AG04450 (cell line): ENCODE results near the gene SFXN5. TPM values are rescaled to one million over a fixed set of nuclear protein-coding genes. Genes with fewer than 3 reads are reported as not detected.

Experiments used
- CTCF ChIA-PET: fragments of 300-600, 350-600 bp; formaldehyde crosslinking; extraction: SDS; loops from one replicate; lab custom pipeline; 2022; ENCODE audit warnings: antibody characterized with exemption, inconsistent platforms; lab: Charles Lee
- POLR2A ChIA-PET: fragments of 350-600 bp; formaldehyde crosslinking; extraction: SDS; loops from one replicate; lab custom pipeline; 2021; ENCODE audit warnings: antibody characterized with exemption, inconsistent platforms; lab: Yijun Ruan, JAX
- DNase-seq: peaks from one replicate; pipeline ENCODE4 v3.0.0-alpha.2; 2011; ENCODE audit warnings: low read depth, low spot score
- H3K27ac ChIP-seq: one replicate; pipeline ENCODE4 v1.5.1; 2012; ENCODE audit warnings: low read depth, low read length, control low read depth
- H3K27me3 ChIP-seq: one replicate; pipeline ENCODE4 v1.6.0; 2012; ENCODE audit warnings: low read length; ENCODE audit not compliant: control insufficient read depth, insufficient read depth
- H3K4me3 ChIP-seq: 2 replicates; pipeline ENCODE4 v1.5.1; 2011; ENCODE audit warnings: mild to moderate bottlenecking, low read depth, low read length, control low read depth
- H3K9me3 ChIP-seq: 2 replicates; pipeline ENCODE4 v1.5.1; 2012; ENCODE audit warnings: low read length; ENCODE audit not compliant: control insufficient read depth, insufficient read depth
- polyA plus RNA-seq: library from polyadenylated mRNA; depleted of rRNA; stranded (reverse); fragments of >200 nt; gene quantifications from 2 replicates; pipeline ENCODE4 v1.2.3, GENCODE V29; 2011
- TF ChIP-seq, protein P1 (sequence below): IDR thresholded peaks from 2 replicates; pipeline ENCODE4 v1.5.1; 2011; ENCODE audit warnings: low read depth, low read length, control low read depth, inconsistent platforms

SFXN5 gene
- polyA plus RNA-seq, 1 experiment = 11.8 TPM

DNA sequence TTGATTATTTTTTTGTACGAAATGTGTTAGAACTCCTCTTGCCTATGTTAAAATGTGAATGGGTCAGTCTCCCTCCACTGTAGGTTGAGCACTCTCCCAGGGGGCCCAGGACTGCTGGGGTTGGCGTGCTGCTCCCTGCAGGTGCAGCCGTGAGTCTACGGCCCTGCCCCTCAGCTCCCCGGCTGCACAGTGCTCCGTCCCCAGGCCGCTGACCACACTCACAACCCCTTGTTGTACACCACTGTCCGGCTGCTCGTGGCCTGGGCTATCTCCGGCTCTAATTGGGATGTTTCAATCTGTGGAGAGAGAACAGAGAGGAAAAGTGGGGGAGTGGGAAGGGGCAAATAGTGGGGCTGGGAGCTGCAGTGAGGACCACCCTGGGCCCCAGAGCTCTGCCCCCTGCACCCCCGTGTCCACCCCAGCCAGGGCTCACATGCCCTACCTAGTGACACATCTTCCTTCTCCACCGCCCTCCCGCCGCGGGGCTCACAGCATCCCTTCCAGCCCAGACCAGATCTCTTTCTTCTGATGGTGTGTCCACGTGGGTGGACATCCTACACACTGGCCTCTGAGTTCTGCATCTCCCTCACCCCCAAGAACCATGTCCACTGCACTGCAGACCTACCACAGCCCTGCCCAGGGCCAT lies 126.6 kb downstream of the SFXN5 start:
- ChIA-PET CTCF (interaction anchor here (1.1 kb wide), 1 partner anchor 49 kb away, joined by 3 read pairs; no protein-coding TSS in a partner anchor), POLR2A (no interaction called here)
- H3K4me3 ChIP-seq = no peak overlapping the region
- H3K27ac ChIP-seq = no peak overlapping the region
- no peaks in the 10 kb centered on the region; the same call in 1 of the 2 replicates for H3K9me3 ChIP-seq
- no peak for DNase-seq
- TF ChIP-seq, protein P1, sequence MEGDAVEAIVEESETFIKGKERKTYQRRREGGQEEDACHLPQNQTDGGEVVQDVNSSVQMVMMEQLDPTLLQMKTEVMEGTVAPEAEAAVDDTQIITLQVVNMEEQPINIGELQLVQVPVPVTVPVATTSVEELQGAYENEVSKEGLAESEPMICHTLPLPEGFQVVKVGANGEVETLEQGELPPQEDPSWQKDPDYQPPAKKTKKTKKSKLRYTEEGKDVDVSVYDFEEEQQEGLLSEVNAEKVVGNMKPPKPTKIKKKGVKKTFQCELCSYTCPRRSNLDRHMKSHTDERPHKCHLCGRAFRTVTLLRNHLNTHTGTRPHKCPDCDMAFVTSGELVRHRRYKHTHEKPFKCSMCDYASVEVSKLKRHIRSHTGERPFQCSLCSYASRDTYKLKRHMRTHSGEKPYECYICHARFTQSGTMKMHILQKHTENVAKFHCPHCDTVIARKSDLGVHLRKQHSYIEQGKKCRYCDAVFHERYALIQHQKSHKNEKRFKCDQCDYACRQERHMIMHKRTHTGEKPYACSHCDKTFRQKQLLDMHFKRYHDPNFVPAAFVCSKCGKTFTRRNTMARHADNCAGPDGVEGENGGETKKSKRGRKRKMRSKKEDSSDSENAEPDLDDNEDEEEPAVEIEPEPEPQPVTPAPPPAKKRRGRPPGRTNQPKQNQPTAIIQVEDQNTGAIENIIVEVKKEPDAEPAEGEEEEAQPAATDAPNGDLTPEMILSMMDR = no peak
- no peaks in the 10 kb centered on the region for H3K27me3 ChIP-seq

- TF ChIP-seq, protein P1 = no peak
- Histone ChIP-seq H3K27ac (no peak overlapping the region), H3K27me3 (no peaks in the 10 kb centered on the region), H3K4me3 (no peak overlapping the region), H3K9me3 (no peaks in the 10 kb centered on the region; the same call in 1 of the 2 replicates)
- DNase-seq = no peak
- ChIA-PET POLR2A (no interaction called here), CTCF (interaction anchor here (1.1 kb wide), 1 partner anchor 50 kb away, joined by 3 read pairs; no protein-coding TSS in a partner anchor)
Observed at GRCh38 chr2:72943540-72944395, 127.7 kb downstream of the SFXN5 start.

GRCh38 chr2:72942881-72943418 lies 128.6 kb downstream of the SFXN5 start:
- H3K9me3 ChIP-seq = no peaks in the 10 kb centered on the region; the same call in 1 of the 2 replicates
- H3K4me3 ChIP-seq = no peak overlapping the region
- TF ChIP-seq, protein P1 = no peak
- POLR2A ChIA-PET = interaction anchor here (0.6 kb wide), 1 partner anchor 10 kb away, joined by 3 read pairs; no protein-coding TSS in a partner anchor
- DNase-seq = no peak
- no peaks in the 10 kb centered on the region for H3K27me3 ChIP-seq
- CTCF ChIA-PET = no interaction called here
- H3K27ac ChIP-seq = no peak overlapping the region

DNA sequence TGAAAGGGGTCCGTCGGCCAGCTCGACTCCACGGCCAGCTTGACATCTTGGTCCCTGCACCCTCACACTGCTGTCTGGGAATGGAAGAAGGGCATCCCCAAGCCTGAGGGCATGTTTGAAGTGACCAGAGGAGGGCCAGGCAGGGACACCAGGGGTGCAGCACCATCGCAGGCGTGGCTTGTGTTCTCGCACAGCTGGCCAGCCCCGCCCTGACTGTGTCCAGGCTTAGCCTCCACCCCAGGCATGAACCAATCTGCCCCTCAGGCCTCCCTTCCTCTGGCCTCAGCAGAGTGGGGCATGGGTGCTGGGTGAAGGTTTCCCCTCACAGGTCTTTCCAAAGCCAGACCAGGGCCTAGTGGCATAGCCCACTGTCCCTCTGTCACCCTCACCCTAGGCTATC lies 129.2 kb downstream of the SFXN5 start:
- CTCF ChIA-PET = interaction anchor here (1.0 kb wide), 2 partner anchors 32 to 49 kb away, joined by 4 read pairs; no protein-coding TSS in a partner anchor

More for the DNA sequence above, 129.2 kb downstream of the SFXN5 start:
- no peak overlapping the region for H3K27ac ChIP-seq
- no peak for DNase-seq
- TF ChIP-seq, protein P1 = no peak
- H3K4me3 ChIP-seq = no peak overlapping the region
- no peaks in the 10 kb centered on the region for H3K27me3 ChIP-seq
- POLR2A ChIA-PET = interaction anchor here (0.6 to 1.0 kb wide), 2 partner anchors 10 to 26 kb away, joined by 3 read pairs; no protein-coding TSS in a partner anchor
- no peaks in the 10 kb centered on the region; the same call in 1 of the 2 replicates for H3K9me3 ChIP-seq
